MG63 (cell line): ENCODE data around the gene KLHL29. TPM values are rescaled to one million over a fixed set of nuclear protein-coding genes. Genes with fewer than 3 reads are reported as not detected.
A peak's percentile ranks its signal among the peaks of the same experiment; 100 is the strongest.

Experiments used
- DNase-seq: peaks from one replicate; pipeline ENCODE4 v3.0.0-alpha.2; 2020
- H3K27me3 ChIP-seq: fragments of 250-450 bp; sonication (Bioruptor Pico); 2 replicates; pipeline ENCODE4 v1.5.1; 2020; ENCODE audit warnings: mild to moderate bottlenecking, moderate library complexity
- H3K36me3 ChIP-seq: fragments of 250-450 bp; sonication (Bioruptor Pico); 2 replicates; pipeline ENCODE4 v1.5.1; 2020; ENCODE audit warnings: mild to moderate bottlenecking, moderate library complexity
- H3K4me3 ChIP-seq: fragments of 250-450 bp; sonication (Bioruptor Pico); 2 replicates; pipeline ENCODE4 v1.5.1; 2020; ENCODE audit warnings: mild to moderate bottlenecking, moderate library complexity
- H3K9me3 ChIP-seq: fragments of 250-450 bp; sonication (Bioruptor Pico); 2 replicates; pipeline ENCODE4 v1.5.1; 2020; ENCODE audit warnings: mild to moderate bottlenecking, moderate library complexity
- total RNA-seq: library from RNA; depleted of rRNA; stranded (reverse); fragments of >200 nt; shearing (Covaris generic); gene quantifications from 2 replicates; pipeline ENCODE4 v1.2.3, GENCODE V29; 2014; ENCODE audit warnings: low replicate concordance

KLHL29 gene
- total RNA-seq, 1 experiment from 2014 or later: 1.5 TPM

DNA sequence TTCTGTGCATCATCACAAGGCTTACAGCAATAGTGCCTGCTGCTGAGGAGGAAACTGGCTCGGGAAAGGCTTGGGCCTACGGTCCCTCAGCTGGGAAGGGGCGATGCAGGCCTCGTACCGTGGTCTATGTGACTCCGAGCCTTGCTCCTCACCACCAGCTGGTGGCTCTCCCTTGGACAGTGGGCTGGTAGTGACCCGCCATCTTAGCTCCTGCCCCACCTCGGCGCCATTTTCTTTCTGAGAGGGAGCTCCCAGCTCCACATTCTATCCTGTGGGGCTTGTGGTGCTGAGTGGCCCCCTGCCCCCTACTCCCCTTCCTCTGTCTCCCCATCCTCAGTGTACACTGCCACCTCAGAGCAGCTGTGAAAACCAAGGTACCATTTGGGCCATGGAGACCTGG is 255.7 kb downstream of the KLHL29 start:
- DNase-seq: no peak
- Histone ChIP-seq H3K27me3 (no peaks in the 10 kb centered on the region), H3K4me3 (no peak overlapping the region), H3K36me3 (no peaks in the 10 kb centered on the region), H3K9me3 (no peaks in the 10 kb centered on the region)

DNA sequence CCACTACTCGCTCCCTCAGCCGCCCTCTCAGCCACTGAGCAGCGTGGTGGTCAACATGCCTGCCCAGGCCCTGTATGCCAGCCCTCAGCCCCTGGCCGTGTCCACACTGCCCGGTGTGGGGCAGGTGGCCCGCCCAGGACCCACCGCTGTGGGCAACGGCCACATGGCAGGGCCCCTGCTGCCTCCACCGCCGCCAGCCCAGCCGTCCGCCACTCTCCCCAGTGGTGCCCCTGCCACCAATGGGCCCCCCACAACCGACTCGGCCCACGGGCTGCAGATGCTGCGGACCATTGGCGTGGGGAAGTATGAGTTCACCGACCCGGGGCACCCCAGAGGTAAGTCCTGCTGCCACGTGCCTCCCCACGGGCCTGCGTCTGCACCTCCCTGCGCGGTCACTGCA is 257.5 kb downstream of the KLHL29 start:
- Histone ChIP-seq H3K27me3 (no peaks in the 10 kb centered on the region), H3K9me3 (no peaks in the 10 kb centered on the region), H3K4me3 (no peak overlapping the region), H3K36me3 (no peaks in the 10 kb centered on the region)
- DNase-seq: no peak

DNA sequence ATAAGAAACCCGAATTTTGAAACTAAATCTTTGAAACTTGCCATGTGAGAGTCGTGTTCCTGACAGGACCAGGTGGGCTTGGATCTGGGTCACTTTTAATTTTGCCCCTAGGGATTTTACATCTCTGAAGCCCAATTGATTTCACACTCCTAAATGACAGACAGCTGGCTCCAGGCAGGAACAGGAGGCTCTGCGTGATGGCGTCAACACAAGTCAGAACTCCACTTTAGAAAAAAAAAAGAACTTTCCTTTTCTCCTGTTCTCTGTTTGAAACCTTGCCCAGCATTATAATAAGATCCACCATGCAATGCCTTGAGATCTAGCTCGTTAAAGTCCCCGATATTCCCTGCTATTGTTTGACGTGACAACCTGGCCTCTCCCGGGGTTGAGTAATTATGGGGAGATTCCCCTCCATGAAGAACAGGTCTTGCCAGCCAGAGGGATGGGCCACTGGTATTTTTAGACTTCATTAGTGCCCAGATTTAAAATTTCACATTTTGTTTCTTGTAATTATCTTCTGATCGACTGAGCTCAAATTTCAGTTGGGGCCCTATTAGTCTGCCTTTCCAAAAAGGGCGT is 260.3 kb downstream of the KLHL29 start:
- DNase-seq: no peak
- Histone ChIP-seq H3K9me3 (no peaks in the 10 kb centered on the region), H3K36me3 (no peaks in the 10 kb centered on the region), H3K27me3 (no peaks in the 10 kb centered on the region), H3K4me3 (no peak overlapping the region)

DNA sequence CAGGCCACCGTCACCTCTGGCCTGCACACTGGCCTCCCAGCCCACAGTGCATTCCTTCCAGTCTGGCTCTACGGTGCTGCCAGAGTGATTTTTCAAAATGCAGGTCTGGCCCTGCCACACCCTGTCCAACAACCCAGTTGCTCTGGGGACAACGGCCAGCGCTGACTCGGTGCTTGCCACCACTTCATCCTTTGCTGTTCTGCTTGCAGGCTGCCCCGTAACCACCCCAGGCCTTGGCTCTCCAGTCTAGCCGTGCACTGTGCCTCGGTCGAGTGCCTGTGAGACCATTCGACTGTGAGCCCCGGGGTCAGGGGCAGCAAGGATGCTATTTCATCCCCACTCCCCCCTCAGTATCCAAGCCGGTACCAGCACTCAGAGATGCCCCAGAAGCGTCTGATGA is 262.6 kb downstream of the KLHL29 start:
- Histone ChIP-seq H3K9me3 (no peaks in the 10 kb centered on the region), H3K4me3 (no peak overlapping the region), H3K36me3 (no peaks in the 10 kb centered on the region), H3K27me3 (no peaks in the 10 kb centered on the region)
- DNase-seq: no peak

DNA sequence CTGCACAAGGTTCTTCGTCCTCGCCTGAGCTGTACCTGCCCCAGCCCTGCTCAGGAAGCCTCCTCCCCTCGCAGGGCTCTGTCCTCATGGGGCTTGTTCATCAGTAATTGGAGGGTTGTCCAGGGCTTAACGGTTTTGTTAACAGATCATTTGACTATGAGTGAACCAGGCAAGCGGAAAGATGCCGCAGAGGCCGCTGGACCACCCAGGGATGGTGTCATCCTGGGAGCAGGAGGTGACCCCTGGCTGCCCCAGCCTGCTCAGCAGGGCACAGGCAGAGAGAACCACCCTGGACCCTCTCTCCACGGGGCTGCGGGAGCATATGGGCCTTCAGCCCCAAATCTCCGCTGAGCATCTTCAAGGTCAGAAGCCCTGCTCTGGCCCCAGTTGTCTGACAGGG is 264.3 kb downstream of the KLHL29 start:
- no peak for DNase-seq
- Histone ChIP-seq H3K36me3 (no peaks in the 10 kb centered on the region), H3K27me3 (no peaks in the 10 kb centered on the region), H3K9me3 (no peaks in the 10 kb centered on the region), H3K4me3 (no peak overlapping the region)

DNA sequence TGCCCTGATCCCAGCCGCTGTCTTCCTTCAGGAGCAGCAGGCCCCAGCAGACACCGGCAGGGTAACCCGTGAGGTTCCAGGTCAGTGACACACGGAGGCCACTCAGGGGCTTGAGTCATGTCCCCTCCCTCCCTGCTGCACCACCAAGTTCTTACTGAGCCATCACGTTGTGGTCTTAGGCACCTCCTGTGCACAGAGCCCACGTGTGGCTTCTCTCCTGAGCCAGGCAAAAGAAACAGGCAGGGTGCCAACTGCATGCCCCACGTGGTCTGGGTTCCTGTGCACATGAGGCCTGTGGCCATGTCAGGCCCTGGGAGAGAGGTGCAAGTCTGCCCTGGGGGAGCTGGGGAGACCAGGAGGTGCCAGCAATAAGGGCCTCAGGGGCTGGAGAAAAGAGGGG is 264.8 kb downstream of the KLHL29 start:
- H3K4me3 ChIP-seq: no peak overlapping the region
- H3K27me3 ChIP-seq: no peaks in the 10 kb centered on the region
- no peaks in the 10 kb centered on the region for H3K9me3 ChIP-seq
- no peaks in the 10 kb centered on the region for H3K36me3 ChIP-seq
- DNase-seq: no peak

DNA sequence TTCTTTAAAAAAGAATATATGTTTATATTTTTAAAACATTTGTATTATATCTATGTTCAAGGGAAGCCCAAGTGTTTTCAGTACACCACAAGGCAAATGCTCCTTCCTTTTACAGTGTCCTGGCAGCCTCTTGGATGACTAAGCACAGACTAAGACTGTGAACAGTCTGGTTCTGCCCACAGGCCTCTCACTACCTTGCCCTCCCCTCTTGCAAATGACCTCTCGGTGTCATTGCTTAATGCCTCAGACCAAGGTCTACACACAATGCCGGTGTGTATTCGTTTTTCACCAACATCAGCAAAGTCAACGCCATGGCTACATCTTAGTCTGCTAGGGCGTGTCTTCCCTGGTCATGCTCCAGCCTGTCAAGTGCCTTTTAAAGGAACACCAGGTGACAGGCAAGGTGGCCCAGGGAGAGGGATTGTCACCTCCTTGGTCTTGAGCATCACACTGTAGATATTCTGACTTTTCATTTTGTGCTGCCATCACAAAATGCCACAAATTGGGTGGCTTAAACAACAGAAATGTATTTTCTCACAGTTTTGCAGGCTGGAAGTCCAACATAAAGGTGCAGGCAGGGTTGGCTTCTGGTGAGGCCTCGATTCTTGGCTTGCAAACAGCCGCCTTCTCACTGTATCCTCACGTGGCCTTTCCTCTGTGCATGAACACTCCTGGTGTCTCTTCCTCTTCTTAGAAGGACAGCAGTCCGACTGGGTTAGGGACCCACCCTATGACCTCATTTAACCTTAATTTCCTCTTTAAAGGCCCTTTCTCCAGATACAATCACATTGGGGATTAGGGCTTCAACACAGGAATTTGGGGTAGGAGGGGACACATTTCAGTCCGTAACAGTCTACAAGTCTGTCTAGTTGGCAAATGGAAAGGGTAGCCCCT is 266.5 kb downstream of the KLHL29 start:
- H3K4me3 ChIP-seq: no peak overlapping the region
- no peaks in the 10 kb centered on the region for H3K9me3 ChIP-seq
- no peaks in the 10 kb centered on the region for H3K36me3 ChIP-seq
- H3K27me3 ChIP-seq: no peaks in the 10 kb centered on the region
- DNase-seq: peak; percentile 72

DNA sequence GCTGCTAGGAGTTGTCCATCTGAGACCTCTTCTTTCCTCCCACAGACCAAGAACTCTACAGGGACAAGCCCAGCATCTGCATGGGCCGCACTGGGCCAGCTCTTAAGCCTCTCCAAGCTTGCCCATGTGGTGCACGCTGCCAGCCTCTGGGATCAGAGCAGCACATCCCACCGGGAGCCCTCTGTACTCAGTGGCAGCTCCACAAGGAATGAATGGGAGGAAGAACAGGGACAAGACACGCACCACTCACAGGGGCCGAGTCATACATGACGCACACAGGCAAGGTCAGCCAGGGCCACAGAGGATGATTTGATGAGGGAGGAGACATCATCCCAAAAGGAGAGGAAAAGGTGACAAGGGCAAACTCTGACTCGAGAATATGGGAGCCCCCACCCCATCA is 268.3 kb downstream of the KLHL29 start:
- Histone ChIP-seq H3K9me3 (no peaks in the 10 kb centered on the region), H3K36me3 (no peaks in the 10 kb centered on the region), H3K27me3 (no peaks in the 10 kb centered on the region), H3K4me3 (no peak overlapping the region)
- DNase-seq: no peak

DNA sequence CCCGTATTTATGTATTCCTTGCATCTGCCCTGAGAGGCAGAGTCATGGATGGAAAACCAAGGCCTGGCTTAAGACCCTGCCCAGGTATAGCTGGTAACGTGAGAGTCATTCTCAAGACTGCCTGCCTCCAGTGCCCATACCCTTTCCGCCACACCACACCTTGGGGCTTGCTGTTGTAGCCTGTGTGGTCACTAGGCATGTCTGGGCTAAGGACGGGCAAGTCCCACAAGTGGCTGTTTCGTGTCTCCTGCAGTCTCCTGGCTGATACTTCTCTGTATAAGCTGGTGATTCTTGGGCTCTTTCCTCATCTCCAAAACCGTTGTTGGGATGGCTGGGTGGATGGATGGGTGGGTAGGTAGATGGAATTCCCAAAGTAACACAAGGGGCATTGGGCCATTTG is 269.8 kb downstream of the KLHL29 start:
- H3K36me3 ChIP-seq: no peaks in the 10 kb centered on the region

DNA sequence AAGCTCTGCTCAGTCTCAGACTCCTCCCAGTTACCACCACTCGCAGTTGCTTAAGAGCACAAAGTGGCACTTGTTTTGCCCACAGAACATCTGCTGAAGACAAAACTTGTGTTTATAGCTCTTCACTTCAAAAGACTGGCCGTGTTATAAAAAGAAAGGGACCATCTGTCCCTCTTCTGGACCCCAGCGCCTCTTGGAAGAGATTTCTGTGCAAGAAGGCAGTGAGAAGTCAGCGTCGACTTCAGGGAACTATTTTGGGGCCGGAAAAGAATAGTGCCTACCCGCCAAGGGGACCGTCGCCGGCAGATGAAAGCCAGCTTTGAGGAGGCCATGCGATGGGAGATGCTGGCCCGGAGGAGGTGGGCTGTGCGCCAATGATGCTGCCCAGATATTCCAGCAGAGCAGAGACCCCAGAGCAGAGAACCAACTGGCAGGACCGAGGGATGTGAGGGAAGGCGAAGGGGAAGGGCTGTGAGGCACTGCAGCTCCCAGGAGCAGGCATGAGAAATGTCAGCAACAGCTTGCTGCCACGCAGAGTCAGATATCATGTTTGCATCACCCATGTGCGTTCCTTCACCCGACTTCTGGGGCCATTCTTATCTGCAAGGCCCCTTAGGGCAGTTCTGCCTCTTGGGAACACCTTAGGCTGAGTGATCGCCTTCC is 271.1 kb downstream of the KLHL29 start:
- Histone ChIP-seq H3K36me3 (no peaks in the 10 kb centered on the region), H3K9me3 (no peaks in the 10 kb centered on the region), H3K4me3 (no peak overlapping the region), H3K27me3 (no peaks in the 10 kb centered on the region)
- no peak for DNase-seq

More for the DNA sequence above, 269.8 kb downstream of the KLHL29 start:
- DNase-seq: no peak
- Histone ChIP-seq H3K4me3 (no peak overlapping the region), H3K9me3 (no peaks in the 10 kb centered on the region), H3K27me3 (no peaks in the 10 kb centered on the region)

DNA sequence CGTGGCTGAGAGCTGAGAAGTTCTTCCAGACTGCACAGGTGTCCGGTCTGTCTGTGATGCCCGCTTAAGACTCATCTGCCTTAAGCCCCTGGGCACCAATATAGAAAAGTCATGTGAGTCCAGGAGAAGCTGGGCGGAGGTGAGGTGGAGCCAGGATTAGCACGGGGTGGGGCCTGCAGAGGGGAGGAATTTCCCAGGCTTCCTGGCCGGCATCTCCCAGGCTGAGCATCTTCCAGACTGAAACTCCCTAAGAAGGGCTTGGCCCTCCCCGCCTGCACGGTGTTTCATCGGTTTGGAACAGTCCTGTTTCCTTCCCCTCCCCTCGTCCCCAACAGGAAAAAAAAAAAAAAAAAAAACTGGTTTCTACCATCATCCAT is 271.6 kb downstream of the KLHL29 start:
- Histone ChIP-seq H3K36me3 (no peaks in the 10 kb centered on the region), H3K4me3 (no peak overlapping the region), H3K9me3 (no peaks in the 10 kb centered on the region), H3K27me3 (no peaks in the 10 kb centered on the region)
- no peak for DNase-seq

DNA sequence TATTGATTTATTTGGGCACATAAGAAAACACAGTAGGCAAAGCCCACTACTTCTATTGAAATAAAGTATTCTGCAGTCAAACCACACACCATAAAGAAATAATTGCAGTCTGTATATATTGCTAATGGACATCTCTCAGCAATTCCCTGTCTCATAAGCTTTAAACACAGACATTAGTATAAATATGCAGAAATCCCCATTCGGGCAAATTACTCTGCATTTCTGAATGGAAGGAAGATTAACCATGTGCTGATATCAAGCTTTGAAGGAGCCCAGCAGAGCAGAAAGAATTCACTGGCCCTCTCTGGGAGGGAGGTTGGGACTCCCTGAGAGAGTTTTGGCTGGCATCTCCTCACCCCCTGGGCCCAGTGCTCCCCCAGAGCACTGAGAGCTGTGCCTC is 272.4 kb downstream of the KLHL29 start:
- H3K4me3 ChIP-seq: no peak overlapping the region
- H3K36me3 ChIP-seq: no peaks in the 10 kb centered on the region
- H3K27me3 ChIP-seq: no peaks in the 10 kb centered on the region
- DNase-seq: no peak
- no peaks in the 10 kb centered on the region for H3K9me3 ChIP-seq

DNA sequence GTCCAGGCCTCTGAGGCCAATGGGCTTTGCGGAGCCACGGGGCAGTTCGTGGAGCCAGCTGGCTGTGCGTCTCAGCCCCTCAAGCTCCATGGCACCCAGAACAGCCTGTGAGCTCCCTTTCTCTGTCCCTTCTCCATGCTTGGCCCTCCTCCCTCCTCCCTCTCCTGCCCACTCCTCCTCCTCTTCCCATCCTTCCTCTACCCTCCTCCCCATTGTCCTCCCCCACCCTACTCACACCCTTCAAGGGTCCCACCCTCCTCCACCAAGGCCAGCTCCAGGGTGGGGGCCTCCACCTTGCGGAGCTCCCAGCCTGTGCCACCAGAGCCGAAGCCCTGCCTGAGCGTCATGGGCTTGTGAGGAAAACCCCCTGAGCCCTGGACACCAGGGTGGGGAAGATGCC is 273.0 kb downstream of the KLHL29 start:
- Histone ChIP-seq H3K4me3 (no peak overlapping the region), H3K36me3 (no peaks in the 10 kb centered on the region), H3K27me3 (no peaks in the 10 kb centered on the region), H3K9me3 (no peaks in the 10 kb centered on the region)
- DNase-seq: no peak

DNA sequence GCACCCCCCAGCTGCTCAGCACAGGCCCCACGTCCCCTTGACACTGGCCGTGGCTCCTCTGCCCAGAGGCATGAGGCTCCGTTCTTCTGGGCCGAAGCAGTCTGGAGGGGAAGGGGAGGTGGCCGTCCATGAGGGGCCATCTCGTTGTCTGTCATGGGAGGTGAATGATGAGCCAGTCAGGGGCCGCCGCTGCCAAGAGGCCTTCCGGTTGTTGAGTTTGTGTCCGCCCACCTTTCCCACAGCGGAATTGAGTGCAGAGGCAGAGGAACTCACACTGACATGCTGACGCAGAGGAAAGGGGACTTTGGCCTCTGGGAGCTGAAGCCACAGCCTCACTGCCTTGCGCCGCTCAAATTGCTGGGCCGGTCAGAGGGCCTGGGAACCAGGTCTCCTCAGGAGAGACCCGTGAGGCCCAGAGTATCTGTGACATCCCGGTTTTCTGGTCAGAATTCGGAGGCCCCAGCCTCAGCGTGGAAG is 273.5 kb downstream of the KLHL29 start:
- no peaks in the 10 kb centered on the region for H3K36me3 ChIP-seq
- no peak for DNase-seq
- H3K27me3 ChIP-seq: no peaks in the 10 kb centered on the region
- H3K4me3 ChIP-seq: no peak overlapping the region
- no peaks in the 10 kb centered on the region for H3K9me3 ChIP-seq

DNA sequence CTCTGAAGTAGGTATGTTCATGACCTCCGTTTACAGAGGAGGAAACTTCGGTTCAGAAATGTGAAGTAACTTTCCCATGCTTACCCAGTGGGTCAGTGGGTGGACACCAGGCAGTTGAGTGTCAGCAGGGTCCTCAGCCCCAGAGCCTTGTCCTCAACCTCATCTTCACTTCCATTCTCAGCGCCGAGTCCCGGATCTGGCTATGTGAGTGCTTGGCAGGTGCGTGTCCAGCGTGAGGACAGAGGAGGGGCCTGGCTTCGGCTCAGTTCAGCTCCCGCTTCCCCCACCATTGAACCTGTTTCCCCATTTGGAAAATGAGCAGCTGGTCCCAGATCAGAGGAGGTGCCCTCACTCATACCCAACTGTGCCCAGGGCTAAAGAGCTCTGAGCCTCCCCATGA is 274.3 kb downstream of the KLHL29 start:
- Histone ChIP-seq H3K27me3 (no peaks in the 10 kb centered on the region), H3K9me3 (no peaks in the 10 kb centered on the region), H3K4me3 (no peak overlapping the region), H3K36me3 (no peaks in the 10 kb centered on the region)
- DNase-seq: no peak

DNA sequence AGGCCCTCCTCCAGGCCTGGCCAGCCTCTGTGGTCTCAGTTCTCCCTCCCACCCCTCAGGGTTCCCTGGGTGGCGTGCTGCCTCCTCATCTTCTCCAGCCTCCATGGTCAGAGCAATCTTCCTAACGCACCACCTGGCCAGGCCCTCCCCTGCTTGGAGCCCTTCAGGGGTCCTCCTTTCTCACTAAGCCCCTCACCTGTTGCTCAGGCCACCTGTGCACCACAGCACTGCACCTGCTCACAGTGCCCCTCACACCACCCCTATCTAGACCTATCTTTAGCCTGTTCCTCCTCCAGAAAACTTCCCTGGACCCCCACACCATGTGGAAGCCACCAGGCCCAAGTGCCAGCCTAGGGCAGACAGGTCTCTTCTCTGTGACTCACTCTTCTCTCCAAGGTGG is 274.8 kb downstream of the KLHL29 start:
- no peaks in the 10 kb centered on the region for H3K27me3 ChIP-seq
- no peak for DNase-seq

DNA sequence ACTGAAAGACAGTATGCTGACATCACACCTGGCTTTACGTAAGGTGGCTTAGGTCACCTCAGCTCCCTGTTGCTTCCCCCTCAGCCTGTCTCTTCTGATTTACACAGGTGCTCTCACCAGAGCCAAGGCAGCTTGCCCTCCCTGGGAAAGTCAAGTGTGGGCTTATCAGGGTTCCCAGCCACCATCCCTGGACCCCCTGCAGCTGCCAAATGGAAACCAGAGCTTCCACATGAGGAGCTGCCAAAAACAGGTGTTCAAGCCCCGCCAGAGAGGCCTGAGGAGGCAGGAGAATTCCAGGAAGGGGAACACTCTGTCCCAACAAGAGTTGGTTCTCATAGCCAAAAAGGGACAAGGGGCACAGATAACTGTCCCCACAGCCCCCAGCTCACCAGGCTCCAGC is 275.3 kb downstream of the KLHL29 start:
- H3K9me3 ChIP-seq: no peaks in the 10 kb centered on the region
- H3K36me3 ChIP-seq: no peaks in the 10 kb centered on the region
- no peaks in the 10 kb centered on the region for H3K27me3 ChIP-seq
- no peak overlapping the region for H3K4me3 ChIP-seq
- DNase-seq: no peak

More for the DNA sequence above, 274.8 kb downstream of the KLHL29 start:
- H3K9me3 ChIP-seq: no peaks in the 10 kb centered on the region
- H3K4me3 ChIP-seq: no peak overlapping the region
- no peaks in the 10 kb centered on the region for H3K36me3 ChIP-seq
